ENCODE measurements around the gene KCNB1.
A peak's percentile ranks its signal among the peaks of the same experiment; 100 is the strongest.

The KCNB1 gene

DNA sequence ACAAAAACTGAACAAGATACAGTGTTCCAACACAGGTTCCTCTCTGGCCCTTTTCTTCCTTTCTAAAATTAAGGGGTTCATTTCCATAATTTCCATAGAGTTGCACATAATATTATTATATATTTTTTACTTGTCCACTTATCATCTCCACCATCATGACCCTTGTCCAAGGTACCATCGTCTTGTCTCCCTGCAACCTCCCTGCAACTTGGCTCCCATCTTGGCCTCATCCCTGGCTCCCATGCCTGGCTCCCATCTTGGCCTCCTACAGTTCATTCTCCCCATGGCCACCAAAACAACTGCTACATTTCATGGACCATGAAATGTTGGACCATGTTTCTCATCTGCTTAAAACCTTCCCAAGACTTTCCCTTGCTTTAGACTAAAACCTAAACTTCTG lies 3.1 kb upstream of the KCNB1 start:
- H3K4me3 ChIP-seq (ENCODE audit: low read depth, low read length): no peak overlapping the region
- TF ChIP-seq, protein P1, sequence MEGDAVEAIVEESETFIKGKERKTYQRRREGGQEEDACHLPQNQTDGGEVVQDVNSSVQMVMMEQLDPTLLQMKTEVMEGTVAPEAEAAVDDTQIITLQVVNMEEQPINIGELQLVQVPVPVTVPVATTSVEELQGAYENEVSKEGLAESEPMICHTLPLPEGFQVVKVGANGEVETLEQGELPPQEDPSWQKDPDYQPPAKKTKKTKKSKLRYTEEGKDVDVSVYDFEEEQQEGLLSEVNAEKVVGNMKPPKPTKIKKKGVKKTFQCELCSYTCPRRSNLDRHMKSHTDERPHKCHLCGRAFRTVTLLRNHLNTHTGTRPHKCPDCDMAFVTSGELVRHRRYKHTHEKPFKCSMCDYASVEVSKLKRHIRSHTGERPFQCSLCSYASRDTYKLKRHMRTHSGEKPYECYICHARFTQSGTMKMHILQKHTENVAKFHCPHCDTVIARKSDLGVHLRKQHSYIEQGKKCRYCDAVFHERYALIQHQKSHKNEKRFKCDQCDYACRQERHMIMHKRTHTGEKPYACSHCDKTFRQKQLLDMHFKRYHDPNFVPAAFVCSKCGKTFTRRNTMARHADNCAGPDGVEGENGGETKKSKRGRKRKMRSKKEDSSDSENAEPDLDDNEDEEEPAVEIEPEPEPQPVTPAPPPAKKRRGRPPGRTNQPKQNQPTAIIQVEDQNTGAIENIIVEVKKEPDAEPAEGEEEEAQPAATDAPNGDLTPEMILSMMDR (IDR thresholded peaks at IDR 0.05; ENCODE audit: low read depth, low read length): no peak

DNA sequence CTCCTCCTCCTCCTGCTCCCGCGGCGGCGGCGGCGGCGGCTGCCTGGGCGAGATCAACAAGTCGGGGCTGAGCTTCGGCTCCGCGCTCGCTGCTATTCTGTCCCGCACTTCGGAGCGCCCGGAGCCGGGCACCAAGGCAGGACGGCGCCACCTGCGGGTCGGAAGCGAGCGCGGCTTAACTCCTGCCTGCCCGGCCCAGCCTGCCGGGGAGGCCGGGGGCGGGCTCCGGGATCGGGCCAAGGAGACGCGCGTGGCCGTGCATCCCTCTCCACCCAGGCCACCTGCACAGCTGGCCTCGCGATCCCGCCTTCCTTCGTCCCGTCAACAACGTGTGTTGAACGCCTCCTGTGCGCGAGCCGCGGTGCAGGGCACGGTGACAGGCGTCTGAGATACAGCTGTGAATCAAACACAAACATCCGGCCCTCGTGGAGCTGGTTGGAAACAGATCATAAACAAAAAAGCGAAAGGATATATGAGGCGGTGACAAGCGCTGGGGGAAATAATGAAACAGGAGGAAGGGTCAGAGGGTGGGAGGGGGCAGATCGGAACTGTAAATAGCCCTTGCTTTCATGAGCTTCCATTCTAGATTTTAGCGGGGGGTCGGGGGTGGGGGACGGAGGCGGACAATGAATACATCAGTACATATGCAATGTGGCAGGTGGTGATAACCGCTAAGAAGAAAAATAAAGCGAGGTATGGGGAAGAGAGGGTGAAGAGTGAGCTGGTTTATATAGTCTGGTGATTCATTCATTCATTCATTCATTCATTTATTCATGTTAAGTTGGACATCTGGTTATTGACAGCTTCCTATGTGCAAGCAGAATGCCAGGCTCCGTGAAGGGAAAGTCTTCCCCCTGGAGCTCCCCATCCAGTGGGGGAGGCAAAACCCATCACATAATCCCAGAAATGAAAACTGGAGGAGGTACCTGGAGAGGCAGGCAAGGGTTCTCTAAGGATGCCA lies 2.0 kb upstream of the KCNB1 start:
- TF ChIP-seq, protein P1 (IDR thresholded peaks at IDR 0.05; ENCODE audit: low read depth, low read length): peak; percentile 52; the same call in 1 of the 2 replicates
- H3K4me3 ChIP-seq (ENCODE audit: low read depth, low read length): peak overlapping the region; percentile 55

GRCh38 chr20:49483696-49484123 lies 1.2 kb upstream of the KCNB1 start:
- H3K4me3 ChIP-seq (ENCODE audit: low read depth, low read length): no peak overlapping the region
- TF ChIP-seq, protein P1 (IDR thresholded peaks at IDR 0.05; ENCODE audit: low read depth, low read length): no peak

DNA sequence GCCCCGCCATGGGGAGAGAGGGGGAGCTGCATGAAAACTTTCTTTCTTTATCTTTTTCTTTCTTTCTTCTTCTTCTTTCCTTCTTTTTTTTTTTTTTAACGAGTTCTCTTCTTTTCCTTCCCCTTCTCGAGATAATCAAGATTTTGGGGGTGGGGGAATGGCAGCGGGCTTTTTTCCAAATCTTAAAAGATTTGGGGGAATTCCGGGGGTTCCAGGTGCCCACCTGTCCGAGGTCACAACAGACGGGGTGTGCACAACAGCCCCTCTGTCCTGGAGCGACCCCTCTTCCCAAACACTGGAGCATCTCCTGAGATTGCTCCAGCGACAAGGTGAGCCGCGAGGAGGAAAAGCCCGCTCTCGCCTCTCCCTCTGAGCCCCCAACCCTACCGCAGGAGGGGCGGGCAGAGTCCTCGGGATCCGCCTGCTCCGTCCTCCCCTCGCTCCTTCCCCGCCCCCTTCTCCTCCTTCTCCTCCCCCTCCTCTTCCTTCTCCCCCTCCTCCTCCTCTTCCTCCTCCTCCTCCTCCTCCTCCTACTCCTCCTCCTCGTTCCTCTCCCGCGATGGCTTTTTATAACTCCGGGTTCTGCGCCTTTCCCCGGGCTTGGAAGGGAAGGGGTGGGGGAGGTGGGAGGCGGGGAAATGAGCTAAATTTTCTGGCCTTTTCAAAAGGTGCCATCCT lies 689 bp upstream of the KCNB1 start:
- TF ChIP-seq, protein P1 (IDR thresholded peaks at IDR 0.05; ENCODE audit: low read depth, low read length): no peak

DNA sequence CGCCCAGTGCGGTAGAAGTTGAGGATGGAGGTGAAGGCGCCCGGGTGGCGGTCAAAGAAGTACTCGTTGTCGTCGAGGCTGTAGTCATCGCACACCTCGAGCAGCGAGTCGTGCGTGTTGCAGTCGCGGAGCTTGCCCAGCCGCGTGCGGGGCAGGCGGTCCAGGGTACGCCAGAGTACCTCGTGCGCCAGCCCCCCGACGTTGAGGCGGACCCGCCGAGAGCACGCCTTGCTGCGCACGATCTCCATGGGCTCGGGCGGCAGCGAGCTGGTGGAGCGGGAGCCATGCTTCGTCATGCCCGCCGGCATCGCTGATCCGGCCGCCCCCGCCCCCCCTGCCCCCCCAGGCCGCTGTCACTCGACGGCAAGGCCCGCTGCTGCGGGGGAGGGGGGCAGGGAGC lies 295 bp downstream of the KCNB1 start:
- no peak overlapping the region for H3K4me3 ChIP-seq (ENCODE audit: low read depth, low read length)
- TF ChIP-seq, protein P1 (IDR thresholded peaks at IDR 0.05; ENCODE audit: low read depth, low read length): no peak

More for the DNA sequence above, 689 bp upstream of the KCNB1 start:
- no peak overlapping the region for H3K4me3 ChIP-seq (ENCODE audit: low read depth, low read length)

- TF ChIP-seq, protein P1 (IDR thresholded peaks at IDR 0.05; ENCODE audit: low read depth, low read length): no peak
- no peak overlapping the region for H3K4me3 ChIP-seq (ENCODE audit: low read depth, low read length)
These were observed 1.4 kb downstream of the KCNB1 start for GRCh38 chr20:49481116-49481515.

- TF ChIP-seq, protein P1 (IDR thresholded peaks at IDR 0.05; ENCODE audit: low read depth, low read length): no peak
- no peak overlapping the region for H3K4me3 ChIP-seq (ENCODE audit: low read depth, low read length)
These were observed 2.2 kb downstream of the KCNB1 start for GRCh38 chr20:49480236-49480635.
